IMR-90 (cell line): ENCODE measurements around the gene DNAH17. TPM values are rescaled to one million over a fixed set of nuclear protein-coding genes. Genes with fewer than 3 reads are reported as not detected.
A peak's percentile ranks its signal among the peaks of the same experiment; 100 is the strongest.

Experiments used
- ATAC-seq: fragments of 200-7000 bp; cut with Tn5 transposase; 2 replicates; pipeline ENCODE4 v1.9.1; 2020; ENCODE audit warnings: low read depth, mild to moderate bottlenecking, moderate library complexity
- BruUV-seq: library from RNA; stranded (reverse); fragments of 400-500 nt; replicated peaks from 2 replicates; lab custom pipeline; 2021; lab: Mats Ljungman, UMichigan
- CTCF ChIA-PET: fragments of 300-600 bp; formaldehyde crosslinking; extraction: SDS; loops from one replicate; lab custom pipeline; 2021; ENCODE audit warnings: antibody characterized with exemption; lab: Yijun Ruan, JAX
- POLR2A ChIA-PET: fragments of 300-600 bp; sonication (Branson Sonifier 250); formaldehyde crosslinking; loops from one replicate; lab custom pipeline; 2022; ENCODE audit warnings: antibody characterized with exemption; ENCODE audit not compliant: unreplicated experiment; lab: Charles Lee
- DNase-seq: peaks from one replicate; pipeline ENCODE4 v3.0.0; 2013
- H2AFZ ChIP-seq: replicated peaks from 2 replicates; pipeline ENCODE3; 2013; ENCODE audit warnings: low read length, mild to moderate bottlenecking; ENCODE audit not compliant: poor library complexity
- H2AK5ac ChIP-seq: 2 replicates; pipeline ENCODE4 v1.6.1; 2013; ENCODE audit warnings: low read depth, low read length, inconsistent platforms
- H2AK9ac ChIP-seq: replicated peaks from 2 replicates; pipeline ENCODE3; 2013; ENCODE audit warnings: mild to moderate bottlenecking, low read depth, low read length, moderate library complexity; ENCODE audit not compliant: poor library complexity
- H2BK120ac ChIP-seq: 2 replicates; pipeline ENCODE4 v1.6.1; 2013; ENCODE audit warnings: low read depth, low read length, inconsistent platforms
- H2BK15ac ChIP-seq: 3 replicates; pipeline ENCODE4 v1.6.1; 2013; ENCODE audit warnings: low read depth, low read length, inconsistent platforms
- H2BK20ac ChIP-seq: 2 replicates; pipeline ENCODE4 v1.6.1; 2013; ENCODE audit warnings: low read depth, mild to moderate bottlenecking, inconsistent platforms, low read length, moderate library complexity
- H2BK5ac ChIP-seq: 2 replicates; pipeline ENCODE4 v1.6.1; 2013; ENCODE audit warnings: mild to moderate bottlenecking, low read depth, low read length, inconsistent platforms; ENCODE audit not compliant: poor library complexity, severe bottlenecking
- H3K14ac ChIP-seq: replicated peaks from 2 replicates; pipeline ENCODE4 v1.6.1; 2013; ENCODE audit warnings: low read depth, low read length, inconsistent platforms
- H3K18ac ChIP-seq: 2 replicates; pipeline ENCODE4 v1.6.1; 2013; ENCODE audit warnings: low read depth, low read length, control low read depth
- H3K23ac ChIP-seq: 2 replicates; pipeline ENCODE4 v1.6.1; 2013; ENCODE audit warnings: low read depth, low read length, inconsistent platforms
- H3K27ac ChIP-seq: 2 replicates; pipeline ENCODE4 v1.5.1; 2013; ENCODE audit warnings: mild to moderate bottlenecking, control low read depth, low read length; ENCODE audit not compliant: insufficient read depth
- H3K27me3 ChIP-seq: 2 replicates; pipeline ENCODE4 v1.6.1; 2013; ENCODE audit warnings: low read length; ENCODE audit not compliant: control insufficient read depth, insufficient read depth
- H3K36me3 ChIP-seq: 2 replicates; pipeline ENCODE4 v1.6.1; 2013; ENCODE audit warnings: low read length, mixed read lengths; ENCODE audit not compliant: control insufficient read depth, insufficient read depth
- H3K4ac ChIP-seq: 2 replicates; pipeline ENCODE4 v1.6.1; 2013; ENCODE audit warnings: low read depth, low read length, inconsistent platforms
- H3K4me1 ChIP-seq: 2 replicates; pipeline ENCODE4 v1.6.1; 2013; ENCODE audit warnings: low read length, mixed read lengths; ENCODE audit not compliant: control insufficient read depth, insufficient read depth
- H3K4me2 ChIP-seq: 2 replicates; pipeline ENCODE4 v1.6.1; 2013; ENCODE audit warnings: low read depth, mild to moderate bottlenecking, control low read depth, low read length, moderate library complexity
- H3K4me3 ChIP-seq: 2 replicates; pipeline ENCODE4 v1.5.1; 2013; ENCODE audit warnings: low read depth, mild to moderate bottlenecking, control low read depth, low read length, moderate library complexity; ENCODE audit not compliant: insufficient read depth
- H3K56ac ChIP-seq: 2 replicates; pipeline ENCODE4 v1.6.1; 2013; ENCODE audit warnings: low read length, inconsistent platforms; ENCODE audit not compliant: insufficient read depth; ENCODE audit errors: extremely low read depth
- H3K79me1 ChIP-seq, 2 experiments: 2 replicates each; pipeline ENCODE4 v1.6.1; 2013; ENCODE audit warnings: low read length in 2 of 2, inconsistent platforms in 1 of 2, low read depth in 1 of 2
- H3K9ac ChIP-seq: 2 replicates; pipeline ENCODE4 v1.6.1; 2013; ENCODE audit warnings: low read depth, low read length, control low read depth
- H3K9me1 ChIP-seq: 2 replicates; pipeline ENCODE4 v1.6.1; 2013; ENCODE audit warnings: low read length, inconsistent platforms; ENCODE audit not compliant: insufficient read depth
- H3K9me3 ChIP-seq: 2 replicates; pipeline ENCODE4 v1.6.1; 2013; ENCODE audit warnings: low read length; ENCODE audit not compliant: control insufficient read depth, insufficient read depth
- H4K20me1 ChIP-seq: 2 replicates; pipeline ENCODE4 v1.6.1; 2013; ENCODE audit warnings: low read length, inconsistent platforms; ENCODE audit not compliant: insufficient read depth
- H4K5ac ChIP-seq: 2 replicates; pipeline ENCODE4 v1.6.1; 2013; ENCODE audit warnings: mild to moderate bottlenecking, low read depth, low read length, control low read depth
- H4K8ac ChIP-seq, 2 experiments: 2 replicates each; pipeline ENCODE4 v1.6.1; 2013; ENCODE audit warnings: low read depth in 2 of 2, low read length in 2 of 2, control low read depth in 1 of 2, inconsistent platforms in 1 of 2
- H4K91ac ChIP-seq: 2 replicates; pipeline ENCODE4 v1.6.1; 2013; ENCODE audit warnings: low read depth, low read length, inconsistent platforms; ENCODE audit not compliant: insufficient read depth
- FOS ChIP-seq: fragments of 150-350 bp; IDR thresholded peaks from 2 replicates; pipeline ENCODE4 v1.6.1; 2016; ENCODE audit warnings: low read depth, low read length
- MAFK ChIP-seq: IDR thresholded peaks from 2 replicates; pipeline ENCODE4 v1.6.1; 2012; ENCODE audit warnings: low read depth, low read length, improper control_type of control experiment
- RCOR1 ChIP-seq: IDR thresholded peaks from 2 replicates; pipeline ENCODE4 v1.6.1; 2012; ENCODE audit warnings: mild to moderate bottlenecking, low read length, improper control_type of control experiment; ENCODE audit not compliant: insufficient replicate concordance
- WGBS, 2 experiments: methylation state at CpG; one replicate each; pipeline versions ENCODE4 v1.1.5 to v1.1.7; 2013; ENCODE audit warnings: missing lambda C conversion rate in 2 of 2; ENCODE audit not compliant: insufficient read length in 1 of 2; ENCODE audit errors: extremely low coverage in 2 of 2; 5-methylcytosine and 5-hydroxymethylcytosine counted together
- dilution Hi-C: fragments of 300-500 bp; cut with HindIII; formaldehyde crosslinking; loops from one replicate; pipeline ENCODE4 v1.14.3; 2018; ENCODE audit warnings: low sequenced_read_pairs; ENCODE audit not compliant: unreplicated experiment
- in situ Hi-C: fragments of 300-500 bp; cut with MboI; formaldehyde crosslinking; loops from 3 replicates; pipeline ENCODE4 v1.14.3; 2019; ENCODE audit warnings: low sequenced_read_pairs, inconsistent platforms, mixed read lengths
- intact Hi-C: fragments of 100-400 bp; cut with micrococcal nuclease; formaldehyde crosslinking; loops from 2 replicates; pipeline ENCODE4 v1.10.0; 2022
- polyA plus RNA-seq, 3 experiments: library from polyadenylated mRNA; depleted of rRNA; stranded (reverse); fragments of >200 nt; gene quantifications; 2 replicates each; pipeline ENCODE4 v1.2.3, GENCODE V29; 2012; ENCODE audit warnings: low replicate concordance in 1 of 3
- total RNA-seq: library from RNA; depleted of rRNA; stranded (reverse); fragments of >200 nt; gene quantifications from 2 replicates; pipeline ENCODE4 v1.2.3, GENCODE V29; 2012

The DNAH17 gene
- total and polyA plus RNA-seq, 2 of the 4 experiments (the other 2 are of a cell fraction) = not detected

- peaks cover 42% of the 10 kb centered on the region for H3K36me3 ChIP-seq
- H2BK20ac ChIP-seq = no peak overlapping the region
- peaks cover 48 to 88% of the 10 kb centered on the region in 2 experiments for H3K79me1 ChIP-seq
- peaks cover 24% of the 10 kb centered on the region for H3K4me1 ChIP-seq
- H2AK5ac ChIP-seq = peak overlapping the region; percentile 62
- dilution Hi-C loops (no loop called here), intact Hi-C loops (no loop called here), in situ Hi-C loops (no loop called here)
- H3K4me2 ChIP-seq = no peak overlapping the region
- no CpG with 5 or more reads among the region's 2 CpGs for WGBS, 2 experiments
- no peaks in the 10 kb centered on the region for H3K9me3 ChIP-seq
- no peak overlapping the region for H3K18ac ChIP-seq
- no peak overlapping the region for H2BK15ac ChIP-seq
- no peak overlapping the region for H3K56ac ChIP-seq
- peak overlapping the region; percentile 34 for H2BK5ac ChIP-seq
- H3K9ac ChIP-seq = no peak overlapping the region
- 0 out of 2 replicates have a peak overlapping the region, but pooled peaks have one; percentile 9 for H3K23ac ChIP-seq
- H3K27me3 ChIP-seq = no peaks in the 10 kb centered on the region
- H2AK9ac ChIP-seq = no peak overlapping the region
- no peak overlapping the region for H3K27ac ChIP-seq
- peak overlapping the region; percentile 16; the same call in 1 of the 2 replicates for H3K4ac ChIP-seq
- H2BK120ac ChIP-seq = no peak overlapping the region
- POLR2A ChIA-PET = no interaction called here
- no peak overlapping the region for H2AFZ ChIP-seq
- TF ChIP-seq RCOR1 (no peak), MAFK (no peak), FOS (no peak)
- DNase-seq (no peak), ATAC-seq (no peak)
- H4K8ac ChIP-seq = no peak overlapping the region
- no TSS peak for BruUV-seq
- no peak overlapping the region for H3K4me3 ChIP-seq
- H4K91ac ChIP-seq = no peak overlapping the region
- CTCF ChIA-PET = no interaction called here
- H4K5ac ChIP-seq = no peak overlapping the region
- peaks cover 40% of the 10 kb centered on the region for H4K20me1 ChIP-seq
- no peak overlapping the region for H3K14ac ChIP-seq
- H3K9me1 ChIP-seq = peaks cover 49% of the 10 kb centered on the region
Observed at GRCh38 chr17:78395155-78395554, 182.0 kb downstream of the DNAH17 start.
